ENCODE measurements around the gene PLEK2.
"Not testable (repeated sequence)": the region's sequence is repeated elsewhere in the genome, so short reads cannot be mapped to it uniquely, and the experiment has no call there.

PLEK2 gene

GRCh38 chr14:67411820-67412421 lies at the start of gene PLEK2:
Gene PLEK2 (minus strand): TSS chr14:67412165. CDS start chr14:67412059, 106 bp downstream.
- no peaks in the 10 kb centered on the region for H3K36me3 ChIP-seq (ENCODE audit: insufficient read depth, low read length)
- H3K4me1 ChIP-seq (ENCODE audit: insufficient read depth, low read length): peaks cover 15% of the 10 kb centered on the region; the same call in 1 of the 2 replicates
- H3K9ac ChIP-seq (ENCODE audit: low read depth, low read length): peak within 1 kb of the TSS; percentile 40; the same call in 1 of the 2 replicates
- no peaks in the 10 kb centered on the region for H3K9me3 ChIP-seq (ENCODE audit: control insufficient read depth, insufficient read depth, low read length)

GRCh38 chr14:67461341-67461985 lies 49.5 kb upstream of the PLEK2 start:
- no peaks in the 10 kb centered on the region for H3K36me3 ChIP-seq (ENCODE audit: insufficient read depth, low read length)
- peaks cover 16% of the 10 kb centered on the region for H3K4me1 ChIP-seq (ENCODE audit: insufficient read depth, low read length)
- no peaks in the 10 kb centered on the region for H3K9me3 ChIP-seq (ENCODE audit: control insufficient read depth, insufficient read depth, low read length)
- H3K9ac ChIP-seq (ENCODE audit: low read depth, low read length): no peak overlapping the region

- H3K9ac ChIP-seq (ENCODE audit: low read depth, low read length): no peak overlapping the region
- H3K36me3 ChIP-seq (ENCODE audit: insufficient read depth, low read length): no peaks in the 10 kb centered on the region
- H3K4me1 ChIP-seq (ENCODE audit: insufficient read depth, low read length): peaks cover 11% of the 10 kb centered on the region
- no peaks in the 10 kb centered on the region for H3K9me3 ChIP-seq (ENCODE audit: control insufficient read depth, insufficient read depth, low read length)
These were observed 47.4 kb upstream of the PLEK2 start for GRCh38 chr14:67459336-67459735.

GRCh38 chr14:67457782-67458181 lies 45.8 kb upstream of the PLEK2 start:
- peaks cover 11% of the 10 kb centered on the region for H3K4me1 ChIP-seq (ENCODE audit: insufficient read depth, low read length)
- no peak overlapping the region for H3K9ac ChIP-seq (ENCODE audit: low read depth, low read length)
- H3K9me3 ChIP-seq (ENCODE audit: control insufficient read depth, insufficient read depth, low read length): no peaks in the 10 kb centered on the region
- no peaks in the 10 kb centered on the region for H3K36me3 ChIP-seq (ENCODE audit: insufficient read depth, low read length)

- no peaks in the 10 kb centered on the region for H3K9me3 ChIP-seq (ENCODE audit: control insufficient read depth, insufficient read depth, low read length)
- no peaks in the 10 kb centered on the region for H3K36me3 ChIP-seq (ENCODE audit: insufficient read depth, low read length)
- H3K4me1 ChIP-seq (ENCODE audit: insufficient read depth, low read length): peaks cover 11% of the 10 kb centered on the region
- no peak overlapping the region for H3K9ac ChIP-seq (ENCODE audit: low read depth, low read length)
These were observed 44.8 kb upstream of the PLEK2 start for GRCh38 chr14:67456732-67457131.

GRCh38 chr14:67453575-67454300 lies 41.8 kb upstream of the PLEK2 start:
- Histone ChIP-seq H3K4me1 (ENCODE audit: insufficient read depth, low read length) (no peaks in the 10 kb centered on the region; the same call in 1 of the 2 replicates), H3K36me3 (ENCODE audit: insufficient read depth, low read length) (no peaks in the 10 kb centered on the region), H3K9ac (ENCODE audit: low read depth, low read length) (no peak overlapping the region), H3K9me3 (ENCODE audit: control insufficient read depth, insufficient read depth, low read length) (no peaks in the 10 kb centered on the region; the same call in 1 of the 2 replicates)

- not testable (repeated sequence) for H3K9me3 ChIP-seq (ENCODE audit: control insufficient read depth, insufficient read depth, low read length); H3K36me3 ChIP-seq (ENCODE audit: insufficient read depth, low read length); H3K9ac ChIP-seq (ENCODE audit: low read depth, low read length)
- H3K4me1 ChIP-seq (ENCODE audit: insufficient read depth, low read length): peaks cover 10% of the 10 kb centered on the region
These were observed 39.7 kb upstream of the PLEK2 start for GRCh38 chr14:67451667-67452066.

GRCh38 chr14:67449096-67449495 lies 37.1 kb upstream of the PLEK2 start:
- H3K9me3 ChIP-seq (ENCODE audit: control insufficient read depth, insufficient read depth, low read length): no peaks in the 10 kb centered on the region; the same call in 1 of the 2 replicates
- no peak overlapping the region for H3K9ac ChIP-seq (ENCODE audit: low read depth, low read length)
- H3K4me1 ChIP-seq (ENCODE audit: insufficient read depth, low read length): peaks cover 29% of the 10 kb centered on the region
- no peaks in the 10 kb centered on the region for H3K36me3 ChIP-seq (ENCODE audit: insufficient read depth, low read length)

GRCh38 chr14:67447033-67447381 lies 35.0 kb upstream of the PLEK2 start:
- Histone ChIP-seq H3K9me3 (ENCODE audit: control insufficient read depth, insufficient read depth, low read length) (no peaks in the 10 kb centered on the region; the same call in 1 of the 2 replicates), H3K9ac (ENCODE audit: low read depth, low read length) (no peak overlapping the region), H3K36me3 (ENCODE audit: insufficient read depth, low read length) (no peaks in the 10 kb centered on the region), H3K4me1 (ENCODE audit: insufficient read depth, low read length) (peaks cover 41% of the 10 kb centered on the region)

GRCh38 chr14:67446371-67447032 lies 34.5 kb upstream of the PLEK2 start:
- peaks cover 41% of the 10 kb centered on the region for H3K4me1 ChIP-seq (ENCODE audit: insufficient read depth, low read length)
- H3K9ac ChIP-seq (ENCODE audit: low read depth, low read length): no peak overlapping the region
- H3K36me3 ChIP-seq (ENCODE audit: insufficient read depth, low read length): no peaks in the 10 kb centered on the region
- H3K9me3 ChIP-seq (ENCODE audit: control insufficient read depth, insufficient read depth, low read length): no peaks in the 10 kb centered on the region; the same call in 1 of the 2 replicates

GRCh38 chr14:67444395-67444794 lies 32.4 kb upstream of the PLEK2 start:
- Histone ChIP-seq H3K4me1 (ENCODE audit: insufficient read depth, low read length) (peaks cover 41% of the 10 kb centered on the region), H3K9ac (ENCODE audit: low read depth, low read length) (no peak overlapping the region), H3K36me3 (ENCODE audit: insufficient read depth, low read length) (no peaks in the 10 kb centered on the region), H3K9me3 (ENCODE audit: control insufficient read depth, insufficient read depth, low read length) (no peaks in the 10 kb centered on the region)

- Histone ChIP-seq H3K9ac (ENCODE audit: low read depth, low read length) (no peak overlapping the region), H3K36me3 (ENCODE audit: insufficient read depth, low read length) (no peaks in the 10 kb centered on the region), H3K9me3 (ENCODE audit: control insufficient read depth, insufficient read depth, low read length) (no peaks in the 10 kb centered on the region), H3K4me1 (ENCODE audit: insufficient read depth, low read length) (peaks cover 38% of the 10 kb centered on the region)
These were observed 30.4 kb upstream of the PLEK2 start for GRCh38 chr14:67442139-67442906.

- H3K36me3 ChIP-seq (ENCODE audit: insufficient read depth, low read length): no peaks in the 10 kb centered on the region
- no peak overlapping the region for H3K9ac ChIP-seq (ENCODE audit: low read depth, low read length)
- no peaks in the 10 kb centered on the region for H3K9me3 ChIP-seq (ENCODE audit: control insufficient read depth, insufficient read depth, low read length)
- peaks cover 31% of the 10 kb centered on the region for H3K4me1 ChIP-seq (ENCODE audit: insufficient read depth, low read length)
These were observed 29.7 kb upstream of the PLEK2 start for GRCh38 chr14:67441672-67442071.

- no peak overlapping the region for H3K9ac ChIP-seq (ENCODE audit: low read depth, low read length)
- H3K4me1 ChIP-seq (ENCODE audit: insufficient read depth, low read length): peaks cover 27% of the 10 kb centered on the region
- no peaks in the 10 kb centered on the region for H3K36me3 ChIP-seq (ENCODE audit: insufficient read depth, low read length)
- H3K9me3 ChIP-seq (ENCODE audit: control insufficient read depth, insufficient read depth, low read length): no peaks in the 10 kb centered on the region
These were observed 29.3 kb upstream of the PLEK2 start for GRCh38 chr14:67441256-67441655.
